Measurements from ENCODE around the gene SRPK1.

Gene SRPK1

DNA sequence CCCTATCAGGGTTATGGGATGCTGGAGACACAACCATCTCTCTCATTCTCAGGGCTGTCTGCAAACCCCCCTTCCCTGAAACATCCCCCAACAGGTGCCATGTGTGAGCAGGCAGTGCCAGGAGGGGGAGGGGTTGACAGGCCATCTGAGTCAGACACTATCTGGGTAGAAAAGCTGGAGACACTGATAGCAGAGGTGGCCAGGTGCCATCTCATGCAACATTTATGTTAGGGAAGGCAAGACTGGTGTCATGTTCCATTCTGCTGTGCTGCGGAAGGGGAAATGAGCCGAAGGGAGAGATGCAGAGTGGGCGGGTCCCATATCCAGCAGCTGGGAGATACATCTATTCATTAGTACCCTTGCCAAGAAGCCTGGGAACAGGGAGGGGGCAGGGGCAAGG lies 112.2 kb downstream of the SRPK1 start:
- H3K36me3 Mint-ChIP-seq (ENCODE audit: low read depth), result no peaks in the 10 kb centered on the region
- H3K27ac Mint-ChIP-seq, result no peak overlapping the region
- H3K4me3 Mint-ChIP-seq, result no peak overlapping the region
- H3K4me1 Mint-ChIP-seq (ENCODE audit: low read depth), result no peaks in the 10 kb centered on the region
- intact Hi-C loops (cut with micrococcal nuclease), result no loop called here
- H3K27me3 Mint-ChIP-seq, result peaks cover 20% of the 10 kb centered on the region
- H3K9me3 Mint-ChIP-seq, result no peaks in the 10 kb centered on the region

- no peaks in the 10 kb centered on the region for H3K4me1 Mint-ChIP-seq (ENCODE audit: low read depth)
- H3K36me3 Mint-ChIP-seq (ENCODE audit: low read depth), result no peaks in the 10 kb centered on the region
- H3K4me3 Mint-ChIP-seq, result peak within 1 kb of the TSS; percentile 4
- intact Hi-C loops (cut with micrococcal nuclease), result no loop called here
- no peak within 1 kb of the TSS for H3K27ac Mint-ChIP-seq
- no peaks in the 10 kb centered on the region for H3K9me3 Mint-ChIP-seq
- peaks cover 23% of the 10 kb centered on the region for H3K27me3 Mint-ChIP-seq
Measured at GRCh38 chr6:35804996-35805736, 115.7 kb downstream of the SRPK1 start, which contains the start of gene LHFPL5. LHFPL5 (plus strand) TSS chr6:35805352; CDS start chr6:35805671, 319 bp downstream.

DNA sequence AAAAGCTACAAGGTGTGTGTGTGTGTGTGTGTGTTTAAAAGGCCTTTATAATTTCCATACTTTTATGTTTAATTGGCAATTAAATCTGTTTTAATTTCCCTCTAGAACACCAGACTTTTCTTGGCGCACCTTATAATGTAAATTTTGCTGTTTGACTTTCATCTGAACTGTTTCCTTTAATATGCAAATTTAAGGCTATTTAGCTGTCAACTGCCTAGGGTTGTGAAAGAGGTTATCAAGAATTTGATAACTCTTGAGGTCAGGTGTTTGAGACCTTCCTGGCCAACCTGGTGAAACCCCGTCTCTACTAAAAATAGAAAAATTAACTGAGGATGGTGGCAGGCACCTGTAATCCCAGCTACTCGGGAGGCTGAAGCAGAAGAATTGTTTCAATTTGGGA lies 119.8 kb downstream of the SRPK1 start:
- Mint-ChIP-seq H3K27me3 (peaks cover 13% of the 10 kb centered on the region), H3K36me3 (ENCODE audit: low read depth) (no peaks in the 10 kb centered on the region), H3K4me3 (no peak overlapping the region), H3K4me1 (ENCODE audit: low read depth) (no peaks in the 10 kb centered on the region), H3K27ac (no peak overlapping the region), H3K9me3 (no peaks in the 10 kb centered on the region)
- intact Hi-C loops (cut with micrococcal nuclease), result no loop called here

- Mint-ChIP-seq H3K27ac (no peak overlapping the region), H3K36me3 (ENCODE audit: low read depth) (no peaks in the 10 kb centered on the region), H3K4me1 (ENCODE audit: low read depth) (no peaks in the 10 kb centered on the region), H3K4me3 (no peak overlapping the region), H3K9me3 (no peaks in the 10 kb centered on the region), H3K27me3 (peaks cover 3% of the 10 kb centered on the region)
- intact Hi-C loops (cut with micrococcal nuclease), result loop anchor here (1.0 kb wide), 1 partner anchor 11 kb away; no protein-coding TSS in a partner anchor
Measured at GRCh38 chr6:35798706-35799105, 122.2 kb downstream of the SRPK1 start.

DNA sequence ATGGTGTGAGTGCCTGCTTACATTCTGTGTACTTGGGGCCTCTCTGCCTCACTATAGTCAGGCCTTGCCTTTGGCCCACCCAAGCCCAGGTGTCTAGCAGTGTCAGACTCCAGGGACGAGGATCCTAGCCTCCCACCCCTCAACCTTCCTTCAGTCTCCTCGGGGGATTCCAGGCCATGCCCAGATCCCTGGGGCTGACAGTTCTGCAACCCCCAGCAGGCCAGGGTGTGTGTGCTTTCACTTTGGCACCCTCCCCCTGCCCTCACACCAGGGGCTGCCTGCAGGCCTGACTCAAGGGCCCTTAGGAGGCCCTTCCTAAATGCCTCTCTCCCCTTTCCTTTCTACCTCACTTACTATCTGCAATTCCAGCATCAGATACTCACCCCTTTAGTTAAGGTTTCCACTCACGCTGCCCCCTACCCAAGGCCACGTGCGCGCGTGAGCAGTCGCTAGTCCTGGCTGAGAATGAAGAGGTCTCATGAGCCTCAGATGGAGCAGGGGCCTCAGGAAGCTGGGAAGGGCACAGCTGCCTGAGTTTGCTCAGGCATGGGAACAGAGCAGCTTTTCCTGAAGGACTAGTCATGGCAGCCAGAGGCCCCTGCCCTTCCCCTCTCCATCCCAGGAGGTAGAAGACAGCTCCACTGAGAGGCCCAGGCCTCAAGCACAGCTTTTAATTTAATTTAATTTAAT lies 122.9 kb downstream of the SRPK1 start:
- Mint-ChIP-seq H3K4me3 (no peak overlapping the region), H3K27ac (no peak overlapping the region), H3K4me1 (ENCODE audit: low read depth) (no peaks in the 10 kb centered on the region), H3K36me3 (ENCODE audit: low read depth) (no peaks in the 10 kb centered on the region), H3K9me3 (no peaks in the 10 kb centered on the region), H3K27me3 (peaks cover 1% of the 10 kb centered on the region)
- intact Hi-C loops (cut with micrococcal nuclease), result loop anchor here (1.0 kb wide), 1 partner anchor 11 kb away; no protein-coding TSS in a partner anchor

DNA sequence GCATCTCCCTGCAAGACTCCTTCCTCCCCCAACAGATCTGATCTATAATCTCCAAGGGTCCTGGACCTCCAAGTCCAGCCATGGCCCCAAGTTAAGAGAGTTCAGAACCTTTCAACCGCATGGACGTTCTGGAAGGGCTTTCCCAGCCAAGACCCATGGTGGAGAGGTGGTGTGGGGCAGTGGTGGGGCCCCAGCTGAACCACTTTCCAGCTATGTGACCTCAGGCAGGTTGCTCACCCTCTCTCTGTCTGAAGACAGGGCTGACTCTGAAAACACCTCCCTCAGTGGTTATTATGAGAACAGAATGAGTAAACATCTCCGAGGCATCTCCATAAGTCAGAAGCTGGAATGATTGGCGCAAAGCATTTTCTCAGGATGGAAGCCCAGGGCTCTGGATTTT lies 124.7 kb downstream of the SRPK1 start:
- Mint-ChIP-seq H3K27ac (no peak overlapping the region), H3K4me1 (ENCODE audit: low read depth) (no peaks in the 10 kb centered on the region), H3K4me3 (no peak overlapping the region), H3K27me3 (no peaks in the 10 kb centered on the region), H3K36me3 (ENCODE audit: low read depth) (no peaks in the 10 kb centered on the region), H3K9me3 (no peaks in the 10 kb centered on the region)
- intact Hi-C loops (cut with micrococcal nuclease), result no loop called here

DNA sequence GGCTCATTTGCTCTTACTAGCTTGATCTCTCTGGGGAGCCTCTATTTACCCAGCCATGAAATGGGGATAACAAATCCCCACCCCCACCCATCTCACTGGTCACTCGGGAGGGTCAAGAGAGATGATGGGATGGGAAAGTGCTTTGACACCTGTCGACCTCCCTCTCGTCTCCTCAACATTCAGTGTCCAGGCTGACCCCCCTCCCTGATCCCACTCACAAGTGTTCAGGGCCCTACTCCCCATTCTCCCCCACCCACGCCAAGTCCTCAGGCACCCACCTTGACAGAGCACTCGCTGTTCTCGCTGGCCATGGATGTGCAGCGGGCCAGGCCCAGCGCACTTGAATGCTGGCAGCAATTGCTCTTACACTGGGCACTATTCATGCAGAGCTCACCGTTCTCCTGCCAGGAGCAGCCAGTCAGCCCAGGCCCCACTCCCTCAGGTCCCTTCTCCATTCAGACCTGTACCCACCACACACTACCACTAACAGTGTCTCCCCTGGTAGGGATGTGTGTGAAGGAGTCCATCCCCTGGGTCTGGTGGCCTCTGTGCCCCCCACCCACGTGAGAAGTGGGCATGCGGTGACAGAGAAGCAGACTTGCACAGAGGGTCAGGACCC lies 125.3 kb downstream of the SRPK1 start:
- peaks cover 3% of the 10 kb centered on the region for H3K27me3 Mint-ChIP-seq
- no peaks in the 10 kb centered on the region for H3K4me1 Mint-ChIP-seq (ENCODE audit: low read depth)
- intact Hi-C loops (cut with micrococcal nuclease), result no loop called here
- no peak overlapping the region for H3K27ac Mint-ChIP-seq
- H3K9me3 Mint-ChIP-seq, result no peaks in the 10 kb centered on the region
- no peak overlapping the region for H3K4me3 Mint-ChIP-seq
- H3K36me3 Mint-ChIP-seq (ENCODE audit: low read depth), result no peaks in the 10 kb centered on the region

- no peaks in the 10 kb centered on the region for H3K9me3 Mint-ChIP-seq
Measured at GRCh38 chr6:35794536-35795452, 126.1 kb downstream of the SRPK1 start.

DNA sequence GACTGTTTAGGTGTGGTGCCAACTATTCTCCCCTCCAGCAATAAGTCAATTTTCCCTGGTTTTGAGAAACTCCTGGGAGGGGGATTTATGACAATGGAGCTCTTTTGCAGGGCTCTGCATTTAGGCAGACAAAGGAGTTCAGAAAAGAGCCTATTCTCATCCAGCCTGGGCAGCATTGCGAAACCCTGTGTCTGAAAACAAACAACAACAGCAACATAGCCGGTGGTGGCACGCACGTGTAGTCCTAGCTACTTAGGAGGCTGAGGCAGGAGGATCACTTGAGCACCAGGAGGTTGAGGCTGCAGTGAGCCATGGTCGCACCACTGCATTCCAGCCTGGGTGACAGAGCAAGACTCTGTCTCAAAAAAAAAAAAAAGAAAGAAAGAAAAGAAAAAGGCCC lies 130.2 kb downstream of the SRPK1 start:
- H3K27ac Mint-ChIP-seq, result no peak overlapping the region
- H3K4me3 Mint-ChIP-seq, result no peak overlapping the region
- peaks cover 45% of the 10 kb centered on the region for H3K27me3 Mint-ChIP-seq
- intact Hi-C loops (cut with micrococcal nuclease), result no loop called here
- H3K4me1 Mint-ChIP-seq (ENCODE audit: low read depth), result peaks cover 5% of the 10 kb centered on the region
- no peaks in the 10 kb centered on the region for H3K36me3 Mint-ChIP-seq (ENCODE audit: low read depth)
- H3K9me3 Mint-ChIP-seq, result no peaks in the 10 kb centered on the region

More at GRCh38 chr6:35794536-35795452, 126.1 kb downstream of the SRPK1 start:
- Mint-ChIP-seq H3K27ac (no peak overlapping the region), H3K27me3 (peaks cover 8% of the 10 kb centered on the region), H3K4me1 (ENCODE audit: low read depth) (no peaks in the 10 kb centered on the region), H3K4me3 (no peak overlapping the region), H3K36me3 (ENCODE audit: low read depth) (no peaks in the 10 kb centered on the region)
- intact Hi-C loops (cut with micrococcal nuclease), result no loop called here

DNA sequence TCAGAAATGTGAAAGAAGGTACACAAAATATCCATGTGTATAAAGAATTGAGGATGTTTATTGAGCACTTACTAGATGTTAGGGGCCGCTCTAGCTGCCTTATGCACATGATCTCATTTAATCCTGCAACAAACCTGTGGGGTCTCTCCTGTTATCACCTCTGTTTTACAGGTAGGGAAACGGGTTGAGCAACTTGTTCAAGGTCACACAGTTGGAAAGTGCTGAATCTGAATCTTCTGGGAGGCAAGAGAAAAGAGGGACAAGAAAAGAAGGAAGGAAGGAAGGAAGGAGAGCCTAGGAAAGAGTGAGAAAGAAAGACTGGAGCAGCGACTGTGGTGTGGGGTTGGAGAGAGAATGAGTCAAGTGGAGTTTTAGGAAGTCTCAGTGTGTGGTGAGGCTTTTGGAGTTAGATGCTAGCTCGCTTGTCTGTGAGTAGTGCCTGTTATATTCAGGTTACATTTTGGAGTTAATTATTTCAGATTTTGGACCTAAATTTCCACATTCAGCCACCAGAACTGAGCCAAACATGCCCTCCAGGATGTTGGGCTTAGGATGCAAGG lies 132.4 kb downstream of the SRPK1 start:
- intact Hi-C loops (cut with micrococcal nuclease), result no loop called here
- no peak overlapping the region for H3K27ac Mint-ChIP-seq
- no peak overlapping the region for H3K4me3 Mint-ChIP-seq
- H3K27me3 Mint-ChIP-seq, result peaks cover 55% of the 10 kb centered on the region
- no peaks in the 10 kb centered on the region for H3K36me3 Mint-ChIP-seq (ENCODE audit: low read depth)
- no peaks in the 10 kb centered on the region for H3K9me3 Mint-ChIP-seq
- peaks cover 5% of the 10 kb centered on the region for H3K4me1 Mint-ChIP-seq (ENCODE audit: low read depth)

DNA sequence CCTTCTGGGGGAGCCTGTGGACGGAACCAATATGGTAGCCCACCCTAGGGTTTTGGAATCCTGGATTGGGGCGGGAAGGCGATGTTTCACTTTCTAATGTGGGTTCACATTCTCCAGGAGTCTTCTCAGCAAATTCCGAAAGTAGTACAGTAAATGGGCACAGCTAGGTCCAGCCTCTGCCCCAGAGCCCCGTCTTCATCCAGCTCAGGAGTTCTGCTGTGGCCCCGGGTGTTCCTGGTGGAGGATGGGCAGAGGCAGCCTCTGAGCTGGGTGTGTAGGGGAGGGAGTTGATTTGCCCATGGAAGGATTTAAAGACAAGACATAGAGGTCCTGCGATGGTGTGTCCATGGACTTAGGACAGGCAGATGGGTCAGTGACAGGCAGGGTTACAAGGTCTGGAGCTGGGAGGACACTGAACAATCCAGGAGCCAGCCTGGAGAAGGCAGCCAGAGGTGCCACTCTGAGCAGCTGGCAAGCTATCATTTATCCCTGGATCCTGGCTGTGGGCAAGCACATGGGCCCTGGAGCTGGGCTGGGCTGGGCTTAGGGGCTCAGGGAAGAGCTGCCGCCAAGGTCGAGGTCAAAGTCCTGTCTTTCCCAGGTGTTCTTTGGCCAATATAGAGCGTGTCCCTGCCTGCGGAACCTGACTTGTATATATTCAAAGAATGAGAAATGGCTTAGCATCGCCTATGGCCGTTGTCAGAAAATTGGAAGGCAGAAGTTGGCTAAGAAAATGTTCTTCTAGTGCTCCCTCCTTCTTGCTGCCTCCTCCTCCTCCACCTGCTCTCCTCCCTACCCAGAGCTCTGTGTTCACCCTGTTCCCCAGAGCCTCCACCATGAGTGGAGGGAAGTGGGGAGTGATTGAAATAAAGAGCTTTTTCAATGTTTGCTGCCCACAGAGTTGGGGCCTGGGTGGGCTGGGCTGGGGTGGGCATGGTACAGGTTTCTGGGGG lies 133.4 kb downstream of the SRPK1 start:
- H3K27me3 Mint-ChIP-seq, result peaks cover 55% of the 10 kb centered on the region
- H3K4me3 Mint-ChIP-seq, result no peak overlapping the region
- H3K9me3 Mint-ChIP-seq, result no peaks in the 10 kb centered on the region
- H3K27ac Mint-ChIP-seq, result no peak overlapping the region
- H3K4me1 Mint-ChIP-seq (ENCODE audit: low read depth), result peaks cover 5% of the 10 kb centered on the region
- no peaks in the 10 kb centered on the region for H3K36me3 Mint-ChIP-seq (ENCODE audit: low read depth)
- intact Hi-C loops (cut with micrococcal nuclease), result loop anchor here (1.0 kb wide), 1 partner anchor 11 kb away; no protein-coding TSS in a partner anchor

DNA sequence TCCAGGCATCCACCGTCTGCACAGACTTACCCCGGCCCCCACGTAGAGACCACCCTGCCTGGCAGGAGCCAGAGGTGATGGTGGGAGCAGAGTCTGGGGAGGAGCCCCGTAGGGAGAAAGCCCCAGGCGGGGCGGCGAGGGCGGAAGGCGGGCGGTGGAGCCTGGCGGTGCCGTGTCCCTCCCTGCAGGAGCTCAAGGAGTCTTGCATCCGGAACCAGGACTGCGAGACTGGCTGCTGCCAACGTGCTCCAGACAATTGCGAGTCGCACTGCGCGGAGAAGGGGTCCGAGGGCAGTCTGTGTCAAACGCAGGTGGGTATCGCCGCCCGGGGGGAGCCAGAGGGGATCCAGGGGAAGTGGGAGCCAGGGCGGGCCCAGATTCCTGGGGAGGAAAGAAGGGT lies 134.1 kb downstream of the SRPK1 start:
- H3K9me3 Mint-ChIP-seq, result no peaks in the 10 kb centered on the region
- no peak overlapping the region for H3K27ac Mint-ChIP-seq
- intact Hi-C loops (cut with micrococcal nuclease), result loop anchor here (1.0 kb wide), 1 partner anchor 11 kb away; no protein-coding TSS in a partner anchor
- peaks cover 60% of the 10 kb centered on the region for H3K27me3 Mint-ChIP-seq
- H3K4me1 Mint-ChIP-seq (ENCODE audit: low read depth), result peaks cover 5% of the 10 kb centered on the region
- H3K36me3 Mint-ChIP-seq (ENCODE audit: low read depth), result no peaks in the 10 kb centered on the region
- no peak overlapping the region for H3K4me3 Mint-ChIP-seq

Data from dendritic cell treated with granulocyte-macrophage colony-stimulating factor and Interleukin-4, amounts not matched to agents 40 ng/mL and 50 ng/mL, for 4 days (primary cell).